Ovary (tissue), 3 donors: Measurements from ENCODE around the gene WDR54.

Experiments used
- CTCF ChIP-seq, 3 donors: fragments of 450-650 bp in 2 of 3; fragments of 200-600 bp in 1 of 3; IDR thresholded peaks; one replicate each; pipeline versions ENCODE4 v1.5.1 to v1.8.0; 2016 to 2022; ENCODE audit warnings: antibody characterized with exemption in 3 of 3, mild to moderate bottlenecking in 1 of 3
- EP300 ChIP-seq: sonication (generic); formaldehyde crosslinking; IDR thresholded peaks from one replicate; pipeline ENCODE4 v1.6.1; 2017; ENCODE audit warnings: antibody characterized with exemption
- donor health status: DM: no; HTN: no; CAD: no.

DNA sequence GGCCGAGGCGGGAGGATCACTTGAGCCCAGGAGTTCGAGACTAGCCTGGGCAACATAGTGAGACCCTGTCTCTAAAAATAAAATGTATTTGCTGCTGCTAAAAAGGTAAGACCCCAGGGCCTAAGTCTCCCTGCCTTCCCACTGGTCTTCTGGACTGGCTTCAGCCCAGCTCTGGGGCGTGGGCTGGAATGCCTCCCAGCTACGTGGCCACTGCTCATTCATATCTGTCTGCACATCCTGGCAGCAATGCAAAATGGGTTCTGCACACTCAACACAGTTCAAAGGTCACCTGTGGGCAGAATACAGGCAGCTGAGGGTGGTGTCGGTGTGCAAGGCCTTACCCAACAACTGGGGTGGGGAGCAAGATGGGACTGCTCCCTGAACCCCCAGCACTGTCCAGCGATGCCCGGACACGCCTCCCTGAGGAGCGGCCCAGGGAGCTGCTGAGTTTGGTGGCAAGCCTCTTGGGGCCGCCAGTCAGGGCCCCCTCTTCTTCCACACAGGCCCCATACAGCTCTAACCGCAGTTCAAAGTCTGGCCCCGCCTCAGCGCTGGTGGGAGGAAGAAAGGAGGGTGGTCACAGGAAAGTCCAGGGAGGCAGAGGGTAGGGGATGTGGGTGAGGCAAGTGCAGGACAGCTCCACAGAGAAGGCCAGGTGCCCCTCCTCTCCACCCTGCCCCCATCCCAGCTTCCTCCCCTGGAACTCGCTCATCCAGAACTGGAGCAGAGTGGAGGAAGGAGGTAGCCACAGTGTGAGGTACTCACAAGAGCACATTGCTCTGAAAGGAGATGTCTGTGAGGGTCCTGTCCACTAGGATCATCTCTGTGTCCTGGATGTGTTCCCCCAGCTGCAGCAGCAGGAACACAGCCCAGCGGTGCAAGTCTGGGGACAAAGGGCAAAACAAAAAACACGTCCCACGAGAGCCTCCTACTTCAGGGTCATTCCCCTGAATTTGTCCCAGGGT, 8.2 kb downstream of the WDR54 start:
- TF ChIP-seq EP300, result no peak
- no peak for TF ChIP-seq CTCF (IDR thresholded peaks at IDR 0.05)
